Kidney tubule cell (primary cell): ENCODE measurements around the gene TTC16.

Experiments used
- DNase-seq: peaks from one replicate; pipeline ENCODE4 v3.0.0-alpha.2; 2018; ENCODE audit warnings: low spot score

The TTC16 gene

DNA sequence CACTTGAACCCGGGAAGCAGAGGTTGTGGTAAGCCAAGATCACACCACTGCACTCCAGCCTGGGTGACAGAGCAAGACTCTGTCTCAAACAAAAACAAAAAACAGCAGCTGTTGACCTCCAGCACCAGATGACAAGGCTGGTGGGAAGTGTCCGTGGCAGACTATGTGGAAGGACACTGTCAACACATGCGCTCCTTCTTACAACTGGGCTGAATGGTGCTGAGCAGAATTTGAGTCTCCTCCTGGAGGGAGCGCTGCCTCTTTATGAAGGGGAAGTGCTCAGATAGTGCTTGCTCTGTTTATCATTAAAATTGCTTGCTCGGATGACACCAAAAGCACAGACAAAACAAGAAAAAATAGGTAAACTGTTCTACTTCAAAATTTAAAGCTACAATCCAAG, 18.3 kb upstream of the TTC16 start:
- no peak for DNase-seq

DNA sequence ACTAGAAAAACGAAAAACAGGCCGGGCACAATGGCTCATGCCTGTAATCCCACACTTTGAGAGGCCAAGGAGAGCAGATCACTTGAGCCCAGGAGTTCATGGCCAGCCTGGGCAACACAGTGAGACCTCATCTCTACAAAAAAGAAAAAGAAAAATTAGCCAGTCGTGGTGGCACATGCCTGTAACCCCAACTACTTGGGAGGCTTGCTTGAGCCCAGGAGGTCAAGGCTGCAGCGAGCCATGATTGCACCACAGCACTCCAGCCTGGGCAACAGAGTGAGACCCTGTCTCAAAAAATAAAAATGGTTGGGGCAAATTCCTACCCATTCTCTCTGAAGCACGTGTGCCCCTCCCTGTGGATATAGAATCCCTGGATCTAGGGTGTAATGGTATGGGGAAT, 17.5 kb upstream of the TTC16 start:
- no peak for DNase-seq

DNA sequence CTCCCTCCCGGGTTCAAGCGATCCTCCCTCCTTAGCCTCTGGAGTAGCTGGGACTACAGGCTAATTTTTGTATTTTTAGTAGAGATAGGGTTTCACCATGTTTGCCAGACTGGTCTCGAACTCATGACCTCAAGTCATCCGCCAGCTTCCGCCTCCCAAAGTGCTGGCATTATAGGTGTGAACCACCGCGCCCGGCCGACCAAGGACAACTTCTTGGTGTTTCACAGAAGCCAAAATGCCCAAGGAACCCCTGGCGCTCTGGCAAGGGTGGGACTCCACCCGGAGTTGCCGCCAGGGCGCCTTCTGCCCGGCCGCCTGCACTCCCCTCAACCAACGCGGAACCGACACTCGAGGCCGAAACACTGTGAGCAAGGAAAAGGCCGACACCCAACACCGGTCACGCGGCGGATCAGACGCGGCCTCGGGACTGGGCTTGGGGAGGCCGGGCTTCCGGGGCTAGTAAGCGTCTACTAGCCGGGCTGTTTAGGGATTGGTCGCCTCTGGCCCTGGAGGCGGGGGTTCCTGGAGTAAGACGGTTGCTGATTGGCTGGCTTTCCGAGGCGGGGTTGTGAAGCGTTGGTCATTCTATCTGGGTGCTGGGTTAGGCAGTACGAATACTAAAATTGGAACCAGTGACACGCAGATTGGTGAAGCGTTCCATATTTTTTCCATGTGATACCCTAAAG, 16.8 kb upstream of the TTC16 start:
- DNase-seq, result peak; percentile 94

DNA sequence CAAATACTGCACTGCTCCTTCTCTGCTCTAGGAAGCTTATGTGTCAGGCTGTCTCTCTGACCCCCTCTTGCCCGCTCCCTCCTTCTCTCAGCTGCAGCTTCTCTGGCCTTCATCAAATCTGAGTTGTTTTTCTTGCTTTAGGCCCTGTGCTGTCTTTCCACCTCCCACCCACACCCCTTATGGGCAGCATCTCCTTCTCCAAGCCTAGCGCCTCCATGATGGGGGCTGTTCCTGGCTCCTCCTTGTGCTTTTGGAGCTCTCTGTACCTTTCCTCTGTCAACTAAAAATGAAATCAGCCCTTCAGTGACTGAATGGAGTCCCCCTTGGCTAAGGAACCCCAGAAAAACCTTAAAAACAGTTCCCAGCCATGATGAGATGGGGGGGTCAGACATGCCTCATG, 15.7 kb upstream of the TTC16 start:
- no peak for DNase-seq

GRCh38 chr9:127700594-127701255, 15.2 kb upstream of the TTC16 start:
- no peak for DNase-seq

DNA sequence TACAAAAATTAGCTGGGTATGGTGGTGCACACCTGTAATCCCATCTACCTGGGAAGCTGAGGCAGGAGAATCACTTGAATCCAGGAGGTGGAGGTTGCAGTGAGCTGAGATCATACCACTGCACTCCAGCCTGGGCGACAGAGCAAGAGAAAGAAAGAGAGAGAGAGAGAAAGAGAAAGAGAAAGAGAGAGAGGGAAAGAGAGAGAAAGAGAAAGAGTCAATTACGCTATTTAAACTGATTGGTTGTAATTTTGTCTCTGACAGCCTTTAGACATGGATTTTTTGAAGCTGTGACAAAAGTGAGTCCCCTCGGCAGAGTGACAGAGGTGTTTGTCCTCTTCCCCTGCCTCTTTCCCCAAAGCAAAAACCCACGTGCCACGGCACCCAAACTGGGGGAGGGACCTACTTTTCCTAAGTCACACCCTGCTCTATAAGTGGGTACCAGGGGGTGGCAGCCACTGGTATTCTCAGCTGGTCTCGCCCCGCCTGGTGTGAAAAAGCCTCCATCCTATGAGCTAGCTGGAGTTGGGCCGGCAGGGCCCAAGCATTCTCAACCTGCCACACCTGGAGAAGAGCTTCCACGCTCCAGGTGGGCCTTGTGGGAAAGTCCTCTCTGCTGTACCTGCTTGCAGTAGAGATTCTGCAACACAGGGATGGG, 12.5 kb upstream of the TTC16 start:
- no peak for DNase-seq

- no peak for DNase-seq
These were observed 10.1 kb upstream of the TTC16 start for GRCh38 chr9:127705577-127706379.

GRCh38 chr9:127706836-127707241, 9.0 kb upstream of the TTC16 start, which contains the start of gene CFAP157:
Gene CFAP157 (plus strand): TSS chr9:127706988. CDS start chr9:127707032, 44 bp downstream.
- DNase-seq, result peak; percentile 40

DNA sequence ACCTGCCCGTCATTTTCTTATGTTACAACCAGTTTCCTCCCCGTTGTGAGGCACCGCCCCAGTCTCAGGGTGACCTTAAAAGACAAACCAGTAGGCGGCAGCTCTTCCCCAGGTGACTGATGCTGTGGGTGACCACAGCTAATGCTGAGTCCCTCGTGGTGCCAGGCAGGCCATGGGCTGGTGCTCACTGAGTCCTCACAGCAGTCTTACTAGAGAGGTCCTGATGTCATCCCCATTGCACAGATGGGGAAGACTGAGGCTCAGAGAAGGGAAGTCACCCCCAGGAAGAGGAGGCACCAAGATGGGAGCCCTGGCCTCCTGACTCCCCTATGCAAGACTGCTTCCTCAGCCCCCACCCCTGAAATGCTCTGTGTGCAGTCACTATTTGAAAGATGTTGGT, 8.1 kb upstream of the TTC16 start:
- DNase-seq, result peak; percentile 26

- no peak for DNase-seq
These were observed 6.8 kb upstream of the TTC16 start for GRCh38 chr9:127708952-127709587.

DNA sequence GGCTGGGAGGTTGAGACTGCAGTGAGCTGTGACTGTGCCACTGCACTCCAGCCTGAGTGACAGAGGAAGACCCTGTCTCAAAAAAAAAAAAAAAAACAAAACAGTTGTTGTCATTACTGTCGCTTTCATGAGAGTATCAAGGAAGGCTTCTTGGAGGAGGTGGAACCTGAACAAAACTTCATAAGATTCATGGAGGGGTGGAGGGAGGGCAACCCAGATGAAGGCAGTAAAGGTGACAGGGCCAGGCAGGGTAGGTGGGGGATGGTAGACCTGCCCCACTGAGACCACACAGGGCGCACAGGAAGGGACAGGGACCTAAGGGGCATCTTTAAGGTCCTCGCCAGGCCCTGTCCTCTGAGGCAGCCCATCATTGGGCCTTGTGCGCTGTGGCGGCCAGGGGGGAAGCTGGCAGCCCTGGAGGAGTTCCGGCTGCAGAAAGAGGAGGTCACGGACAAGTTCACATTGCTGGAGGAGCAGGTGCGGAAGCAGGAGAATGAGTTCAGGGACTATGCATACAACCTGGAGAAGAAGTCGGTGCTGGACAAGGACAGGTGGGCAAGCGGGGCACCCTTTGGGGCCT, 5.6 kb upstream of the TTC16 start:
- no peak for DNase-seq

DNA sequence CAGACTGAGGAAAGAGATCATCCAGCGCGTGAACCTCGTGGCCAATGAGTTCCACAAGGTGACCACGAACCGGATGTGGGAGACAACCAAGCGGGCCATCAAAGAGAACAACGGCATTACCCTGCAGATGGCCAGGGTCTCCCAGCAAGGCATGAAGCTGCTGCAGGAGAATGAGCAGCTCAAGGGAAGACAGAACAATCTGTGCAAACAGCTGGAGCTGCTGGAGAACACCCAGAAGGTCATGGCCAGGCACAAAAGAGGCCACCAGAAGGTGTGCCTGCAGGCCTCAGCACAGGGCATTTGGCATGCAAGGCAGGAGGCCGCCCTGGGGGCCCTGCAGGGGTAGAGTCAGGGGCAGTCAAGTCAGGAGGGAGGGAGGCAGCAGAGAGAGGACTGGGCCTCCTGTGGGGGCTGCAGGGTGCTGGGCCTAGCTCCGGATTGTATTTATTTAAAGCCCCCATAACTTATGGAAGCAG, 4.6 kb upstream of the TTC16 start:
- DNase-seq, result no peak

DNA sequence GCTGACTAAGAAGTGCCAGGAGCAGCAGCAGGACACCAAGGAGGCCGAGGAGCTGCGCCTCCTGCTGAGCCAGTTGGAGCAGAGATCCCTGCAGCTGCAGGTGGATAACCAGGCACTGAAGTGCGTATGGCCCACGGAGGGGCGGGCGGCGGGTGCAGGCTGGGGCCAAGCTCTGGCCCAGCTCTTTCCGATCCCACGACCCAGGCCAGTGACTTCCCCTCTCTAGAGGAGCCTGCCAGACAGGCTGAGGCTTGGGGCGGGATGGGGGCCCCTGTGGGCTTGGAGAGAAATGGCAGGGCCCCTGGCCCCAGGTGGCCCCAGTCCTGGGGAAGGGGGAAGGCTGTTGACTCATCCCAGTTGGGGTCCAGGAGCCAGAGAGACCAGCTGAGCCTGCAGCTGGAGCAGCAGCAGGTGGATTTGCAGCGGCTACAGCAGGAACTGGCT, 4.0 kb upstream of the TTC16 start:
- no peak for DNase-seq

DNA sequence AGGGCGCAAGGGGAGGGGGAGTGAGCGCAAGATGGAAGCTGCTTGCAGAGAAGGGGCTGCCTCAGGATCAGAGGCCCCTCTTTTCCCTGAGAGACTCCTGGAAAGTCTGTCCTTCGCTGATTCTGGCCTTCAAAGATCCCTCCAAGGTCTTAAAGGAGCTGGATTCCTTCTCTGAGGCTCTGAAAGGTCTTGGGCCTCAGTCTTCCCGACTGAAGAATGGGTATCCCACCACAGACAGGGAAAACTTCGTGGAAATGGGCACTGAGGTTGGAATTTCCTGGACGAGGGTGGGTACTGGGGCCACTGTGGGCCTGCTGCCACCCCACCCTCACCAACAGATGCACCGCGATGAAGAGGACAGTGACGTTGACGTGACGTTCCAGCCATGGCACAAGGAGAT, 3.5 kb upstream of the TTC16 start:
- no peak for DNase-seq

DNA sequence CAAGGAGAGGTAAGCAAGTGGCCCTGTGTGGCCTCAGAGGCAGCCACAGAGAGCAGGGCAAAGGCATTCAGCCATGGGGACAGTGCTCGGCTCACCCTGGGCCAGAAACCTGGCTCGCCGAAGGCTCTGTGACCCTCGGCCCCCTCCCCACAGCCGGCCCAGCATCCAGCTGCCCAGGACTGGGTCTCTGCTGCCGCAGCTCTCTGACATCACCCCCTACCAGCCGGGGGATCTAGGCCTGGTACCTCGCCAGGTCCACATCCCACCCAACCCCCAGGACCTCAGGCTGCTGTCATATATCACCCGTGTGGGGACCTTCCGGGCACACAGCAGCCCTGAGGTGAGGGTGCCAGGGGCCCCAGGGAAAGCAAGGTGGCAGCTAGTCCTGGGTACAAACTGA, 3.0 kb upstream of the TTC16 start:
- no peak for DNase-seq

- DNase-seq, result peak; percentile 9
These were observed 1.7 kb upstream of the TTC16 start for GRCh38 chr9:127714020-127714750.

DNA sequence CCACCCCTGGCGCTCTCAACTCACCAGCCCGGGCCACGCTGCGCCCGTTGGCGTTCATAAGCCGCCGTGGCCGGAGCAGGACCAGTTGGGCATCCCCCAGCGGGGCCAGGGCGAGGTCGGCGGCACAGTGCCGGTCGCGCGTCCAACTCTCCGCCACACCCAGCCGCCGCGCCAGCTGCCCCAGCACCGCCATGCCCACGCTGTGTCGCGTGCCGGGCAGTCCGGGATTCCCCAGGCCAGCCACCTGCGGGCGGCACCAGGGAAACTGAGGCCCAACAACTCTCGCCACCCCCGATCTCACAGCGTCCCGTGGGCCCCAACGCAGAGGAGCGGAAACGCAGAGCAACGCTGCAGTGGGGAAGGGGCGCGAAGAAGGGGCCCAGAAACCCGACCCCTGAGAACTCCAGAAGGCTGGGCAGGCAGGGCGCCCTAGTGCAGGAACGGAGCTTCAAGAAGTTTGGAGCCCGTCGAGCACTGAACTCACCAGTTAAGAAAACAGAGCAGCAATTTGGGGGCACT, 869 bp upstream of the TTC16 start:
- DNase-seq, result peak; percentile 15

DNA sequence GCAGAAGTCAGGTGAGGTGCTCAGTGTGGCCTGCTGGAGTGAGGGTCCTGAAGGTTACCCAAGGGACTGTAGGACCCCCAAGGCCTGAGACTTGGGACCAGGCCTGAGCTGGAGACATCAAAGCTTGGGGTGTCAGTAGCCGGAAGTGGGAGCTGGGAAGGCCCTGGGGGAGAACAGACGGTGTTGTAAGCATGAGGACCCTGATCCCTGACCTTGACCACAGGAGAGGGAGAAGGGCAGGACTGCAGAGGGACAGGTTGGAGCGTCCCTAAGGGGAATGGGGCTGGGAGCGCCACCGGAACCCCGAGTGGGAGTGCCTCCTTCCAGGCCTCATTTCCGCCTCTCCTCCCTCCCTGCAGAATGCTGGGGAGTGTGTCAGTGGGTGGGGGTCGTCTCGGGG, 533 bp downstream of the TTC16 start:
- no peak for DNase-seq

GRCh38 chr9:127717766-127718165, 1.9 kb downstream of the TTC16 start:
- no peak for DNase-seq
